Endothelial cell of umbilical vein (primary cell): ENCODE measurements around the gene CLCN2. TPM values are rescaled to one million over a fixed set of nuclear protein-coding genes. Genes with fewer than 3 reads are reported as not detected.
A peak's percentile ranks its signal among the peaks of the same experiment; 100 is the strongest.

Experiments
- BruUV-seq: library from RNA; stranded (reverse); fragments of 400-500 nt; replicated peaks from 2 replicates; lab custom pipeline; 2021; lab: Mats Ljungman, UMichigan
- CTCF ChIA-PET: fragments of 300-600, 350-600 bp; sonication (Branson Sonifier 250); formaldehyde crosslinking; loops from one replicate; lab custom pipeline; 2021; ENCODE audit warnings: antibody characterized with exemption, inconsistent platforms; lab: Charles Lee
- POLR2A ChIA-PET: fragments of 300-600, 350-600 bp; sonication (Branson Sonifier 250); formaldehyde crosslinking; loops from one replicate; lab custom pipeline; 2021; ENCODE audit warnings: antibody characterized with exemption, inconsistent platforms; lab: Charles Lee
- DNase-seq: peaks from one replicate; pipeline ENCODE4 v3.0.0-alpha.2; 2011; ENCODE audit warnings: low read depth, low spot score
- FAIRE-seq: peaks from 2 replicates; lab custom pipeline; 2011; peaks lifted over from hg19 to GRCh38; lab: Jason Lieb, UNC
- H2AFZ ChIP-seq: 2 replicates; pipeline ENCODE4 v1.6.0; 2012; ENCODE audit warnings: low read depth, low read length, control low read depth, inconsistent platforms
- H3K27ac ChIP-seq: 2 replicates; pipeline ENCODE4 v1.5.1; 2011; ENCODE audit warnings: low read depth, mild to moderate bottlenecking, control low read depth, low read length, moderate library complexity; ENCODE audit not compliant: insufficient read depth
- H3K27me3 ChIP-seq, 2 experiments: 2 replicates each; pipeline versions ENCODE4 v1.6.0 to v1.6.1; 2011; ENCODE audit warnings: low read length in 2 of 2, mixed read lengths in 1 of 2; ENCODE audit not compliant: control insufficient read depth in 2 of 2, insufficient read depth in 2 of 2
- H3K36me3 ChIP-seq, 2 experiments: 2 replicates in 1 of 2; 3 replicates in 1 of 2; pipeline ENCODE4 v1.5.1; 2011; ENCODE audit warnings: low read length in 2 of 2, mild to moderate bottlenecking in 1 of 2, moderate library complexity in 1 of 2; ENCODE audit not compliant: control insufficient read depth in 2 of 2, insufficient read depth in 2 of 2; ENCODE audit errors: extremely low read depth in 1 of 2
- H3K4me1 ChIP-seq: 3 replicates; pipeline ENCODE4 v1.5.1; 2011; ENCODE audit warnings: mild to moderate bottlenecking, low read length; ENCODE audit not compliant: control insufficient read depth, insufficient read depth; ENCODE audit errors: extremely low read depth
- H3K4me2 ChIP-seq: 2 replicates; pipeline ENCODE4 v1.6.1; 2011; ENCODE audit warnings: low read length, control low read depth, mixed read lengths; ENCODE audit not compliant: insufficient read depth
- H3K4me3 ChIP-seq, 3 experiments: fragments of 200-600 bp in 1 of 3; sonication (generic), shearing (Covaris generic) in 1 of 3; replicated peaks in 1 of 3; 2 replicates each; pipeline ENCODE4 v1.5.1; 2011 to 2016; ENCODE audit warnings: control low read depth in 3 of 3, low read length in 3 of 3, mild to moderate bottlenecking in 2 of 3, inconsistent platforms in 1 of 3, low read depth in 1 of 3, moderate library complexity in 1 of 3; ENCODE audit not compliant: insufficient read depth in 1 of 3
- H3K79me2 ChIP-seq: 2 replicates; pipeline ENCODE4 v1.6.0; 2012; ENCODE audit warnings: low read length, inconsistent platforms; ENCODE audit not compliant: control insufficient read depth, insufficient read depth
- H3K9ac ChIP-seq: replicated peaks from 2 replicates; pipeline ENCODE3; 2011; ENCODE audit warnings: low read length, control low read depth; ENCODE audit not compliant: insufficient read depth; ENCODE audit errors: extremely low read depth
- H3K9me1 ChIP-seq: replicated peaks from 3 replicates; pipeline ENCODE4 v1.6.0; 2011; ENCODE audit warnings: mild to moderate bottlenecking, low read length; ENCODE audit not compliant: control insufficient read depth, insufficient read depth; ENCODE audit errors: extremely low read depth
- H3K9me3 ChIP-seq: replicated peaks from 2 replicates; pipeline ENCODE4 v1.5.1; 2012; ENCODE audit warnings: low read length, inconsistent platforms; ENCODE audit not compliant: control insufficient read depth, insufficient read depth
- H4K20me1 ChIP-seq: replicated peaks from 2 replicates; pipeline ENCODE3; 2011; ENCODE audit warnings: mild to moderate bottlenecking, low read length; ENCODE audit not compliant: control insufficient read depth, insufficient read depth; ENCODE audit errors: extremely low read depth
- CTCF ChIP-seq, 2 donors: IDR thresholded peaks; 1 replicate in 1 of 2; 2 replicates in 1 of 2; pipeline ENCODE4 v1.5.1; 2011; ENCODE audit warnings: low read length in 2 of 2, mild to moderate bottlenecking in 2 of 2, moderate library complexity in 2 of 2, control low read depth in 1 of 2, inconsistent platforms in 1 of 2, low read depth in 1 of 2; ENCODE audit not compliant: insufficient read depth in 1 of 2; ENCODE audit errors: extremely low read depth in 1 of 2
- EZH2 ChIP-seq: IDR thresholded peaks from 2 replicates; pipeline ENCODE4 v1.6.1; 2012; ENCODE audit warnings: borderline replicate concordance, low read depth, mild to moderate bottlenecking, moderate library complexity, low read length, inconsistent platforms; ENCODE audit not compliant: severe bottlenecking
- FOS ChIP-seq: IDR thresholded peaks from 2 replicates; pipeline ENCODE4 v1.6.1; 2011; ENCODE audit warnings: mild to moderate bottlenecking, low read length, moderate library complexity, borderline replicate concordance; ENCODE audit not compliant: insufficient read depth
- GATA2 ChIP-seq: IDR thresholded peaks from 2 replicates; pipeline ENCODE4 v1.7.0; 2011; ENCODE audit warnings: low read depth, mild to moderate bottlenecking, moderate library complexity, mixed read lengths, low read length; ENCODE audit not compliant: insufficient read length, insufficient read depth
- JUN ChIP-seq: IDR thresholded peaks from 2 replicates; pipeline ENCODE4 v1.6.1; 2011; ENCODE audit warnings: borderline replicate concordance, low read depth; ENCODE audit not compliant: insufficient read length, insufficient read depth
- MYC ChIP-seq: IDR thresholded peaks from one replicate; pipeline ENCODE4 v1.6.1; 2011; ENCODE audit warnings: mild to moderate bottlenecking, low read depth, low read length
- POLR2A ChIP-seq: IDR thresholded peaks from 2 replicates; pipeline ENCODE4 v1.6.1; 2012; ENCODE audit warnings: low read depth, mild to moderate bottlenecking, control low read depth, low read length
- POLR2AphosphoS5 ChIP-seq: IDR thresholded peaks from 2 replicates; pipeline ENCODE4 v1.6.1; 2012; ENCODE audit warnings: low read depth, mild to moderate bottlenecking, control low read depth, low read length, moderate library complexity; ENCODE audit not compliant: insufficient read depth
- dilution Hi-C: fragments of 300-500 bp; cut with MboI; formaldehyde crosslinking; loops from one replicate; pipeline ENCODE4 v1.15.0; 2019; ENCODE audit warnings: low sequenced_read_pairs; ENCODE audit not compliant: extremely low pct_ligation_motif_present
- intact Hi-C: fragments of 100-400 bp; cut with micrococcal nuclease; formaldehyde crosslinking; loops from one replicate; pipeline ENCODE4 v1.10.0; 2022
- polyA plus RNA-seq, 4 experiments: library from polyadenylated mRNA; depleted of rRNA in 3 of 4; stranded (reverse) in 3 of 4; unstranded in 1 of 4; fragments of >200 nt; gene quantifications; 2 replicates each; pipeline versions ENCODE4 v1.2.1 to v1.2.3, GENCODE V29; 2011 to 2012; ENCODE audit warnings: missing spikeins in 1 of 4
- total RNA-seq: library from RNA; stranded (reverse); gene quantifications from 2 replicates; pipeline ENCODE4 v1.2.3, GENCODE V29; 2021
- TF ChIP-seq, protein P1 (sequence below): IDR thresholded peaks from 2 replicates; pipeline ENCODE4 v1.6.1; 2011; ENCODE audit not compliant: insufficient read depth, insufficient read length

The CLCN2 gene
- total and polyA plus RNA-seq, 2 donors (not counting 3 experiments of a cell fraction or from before 2014, with no cell fraction given): 3.5 to 6.5 TPM

GRCh38 chr3:184354121-184354728 is 7.2 kb downstream of the CLCN2 start:
- H3K4me2 ChIP-seq: no peak overlapping the region
- H4K20me1 ChIP-seq: no peaks in the 10 kb centered on the region
- ChIA-PET POLR2A (no interaction called here), CTCF (interaction anchor here (0.8 to 2.6 kb wide), 17 partner anchors 8 to 187 kb away, joined by 3 to 11 read pairs (median 5); partner anchors contain the start of gene FAM131A)
- H3K36me3 ChIP-seq: peaks cover 0 to 3% of the 10 kb centered on the region in 2 experiments
- FAIRE-seq (peak; percentile 67), DNase-seq (peak; percentile 37)
- H3K4me3 ChIP-seq: no peak overlapping the region
- no peaks in the 10 kb centered on the region for H3K9me3 ChIP-seq
- dilution Hi-C loops: no loop called here
- no peaks in the 10 kb centered on the region for H3K79me2 ChIP-seq
- no peaks in the 10 kb centered on the region for H3K27me3 ChIP-seq
- H3K9ac ChIP-seq: no peak overlapping the region
- H3K4me1 ChIP-seq: no peaks in the 10 kb centered on the region
- H3K27ac ChIP-seq: no peak overlapping the region
- no peaks in the 10 kb centered on the region for H3K9me1 ChIP-seq
- intact Hi-C loops: loop anchor here (1.0 kb wide), 2 partner anchors 8 to 190 kb away; no protein-coding TSS in a partner anchor
- H2AFZ ChIP-seq: no peak overlapping the region
- no TSS peak for BruUV-seq
- no peak for TF ChIP-seq POLR2AphosphoS5
- TF ChIP-seq CTCF (IDR thresholded peaks at IDR 0.05; ENCODE audit: extremely low read depth in 1 of 2, insufficient read depth in 1 of 2, low read depth in 1 of 2, low read length in 2 of 2): peak; percentile 63 to 91
- TF ChIP-seq JUN: no peak

- BruUV-seq: no TSS peak
These were observed 7.9 kb downstream of the CLCN2 start for GRCh38 chr3:184353546-184353941.

More at GRCh38 chr3:184353546-184353941, 7.9 kb downstream of the CLCN2 start:
- H3K27ac ChIP-seq: no peak overlapping the region
- no peak overlapping the region for H3K9ac ChIP-seq
- no peak overlapping the region for H3K4me2 ChIP-seq
- FAIRE-seq: no peak
- intact Hi-C loops (no loop called here), dilution Hi-C loops (no loop called here)
- H3K9me3 ChIP-seq: no peaks in the 10 kb centered on the region
- no peak overlapping the region for H3K4me3 ChIP-seq
- TF ChIP-seq JUN: no peak
- no peak for TF ChIP-seq EZH2
- TF ChIP-seq, protein P1, sequence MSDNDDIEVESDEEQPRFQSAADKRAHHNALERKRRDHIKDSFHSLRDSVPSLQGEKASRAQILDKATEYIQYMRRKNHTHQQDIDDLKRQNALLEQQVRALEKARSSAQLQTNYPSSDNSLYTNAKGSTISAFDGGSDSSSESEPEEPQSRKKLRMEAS: no peak
- TF ChIP-seq FOS: no peak
- TF ChIP-seq CTCF (IDR thresholded peaks at IDR 0.05; ENCODE audit: extremely low read depth in 1 of 2, insufficient read depth in 1 of 2, low read depth in 1 of 2, low read length in 2 of 2): no peak
- no peak for TF ChIP-seq GATA2
- no peak for TF ChIP-seq MYC
- no peak for TF ChIP-seq POLR2AphosphoS5
- TF ChIP-seq POLR2A: no peak
- no peaks in the 10 kb centered on the region for H3K9me1 ChIP-seq
- no peaks in the 10 kb centered on the region for H3K4me1 ChIP-seq
- no peaks in the 10 kb centered on the region for H4K20me1 ChIP-seq
- ChIA-PET POLR2A (no interaction called here), CTCF (interaction anchor here (0.8 to 2.6 kb wide), 18 partner anchors 8 to 188 kb away, joined by 3 to 11 read pairs (median 5); partner anchors contain the start of gene FAM131A)
- H2AFZ ChIP-seq: no peak overlapping the region
- H3K27me3 ChIP-seq: no peaks in the 10 kb centered on the region
- DNase-seq: no peak
- H3K79me2 ChIP-seq: no peaks in the 10 kb centered on the region
- H3K36me3 ChIP-seq: peaks cover 0 to 3% of the 10 kb centered on the region in 2 experiments
